Mesenteric fat pad (tissue), 1 donor: ENCODE data around the gene LECT2. TPM values are rescaled to one million over a fixed set of nuclear protein-coding genes. Genes with fewer than 3 reads are reported as not detected.

Source experiments
- DNase-seq: peaks from one replicate; pipeline ENCODE4 v3.0.0-alpha.2; 2020; ENCODE audit warnings: low spot score
- total RNA-seq: library from RNA; stranded (reverse); fragmentation: NEBNext Ultra II Directional; extraction: Animal tissue kit (Norgen Biotek cat#: 25700); gene quantifications from one replicate; pipeline ENCODE4 v1.2.1, GENCODE V29; 2021
- donor health status: DM: yes; HTN: yes; CAD: no.

LECT2 gene
- total RNA-seq, 1 donor from 2014 or later = not detected

- no peak for DNase-seq
Measured at GRCh38 chr5:135937245-135937911, 17.4 kb downstream of the LECT2 start.

GRCh38 chr5:135934939-135935338 is 19.8 kb downstream of the LECT2 start:
- DNase-seq = no peak

GRCh38 chr5:135930949-135931295 is 23.9 kb downstream of the LECT2 start:
- no peak for DNase-seq

GRCh38 chr5:135930029-135930948 is 24.5 kb downstream of the LECT2 start:
- DNase-seq = no peak

- no peak for DNase-seq
Measured at GRCh38 chr5:135921388-135921787, 33.4 kb downstream of the LECT2 start.

GRCh38 chr5:135920199-135920598 is 34.6 kb downstream of the LECT2 start:
- no peak for DNase-seq

- no peak for DNase-seq
Measured at GRCh38 chr5:135916638-135917263, 38.0 kb downstream of the LECT2 start.

GRCh38 chr5:135915466-135916001 is 39.2 kb downstream of the LECT2 start:
- DNase-seq = no peak

- DNase-seq = no peak
Measured at GRCh38 chr5:135913713-135914626, 40.8 kb downstream of the LECT2 start.

GRCh38 chr5:135905144-135905543 is 49.6 kb downstream of the LECT2 start:
- no peak for DNase-seq

GRCh38 chr5:135901633-135902032 is 53.1 kb downstream of the LECT2 start:
- DNase-seq = no peak

- no peak for DNase-seq
Measured at GRCh38 chr5:135900276-135900675, 54.5 kb downstream of the LECT2 start.

GRCh38 chr5:135898651-135899050 is 56.1 kb downstream of the LECT2 start:
- no peak for DNase-seq

Other genes with a start within 250 kb of the LECT2 start
- not detected for gene SLC25A48, start 120.3 kb downstream of the LECT2 start, total RNA-seq
- gene IL9, start 59.1 kb downstream of the LECT2 start, total RNA-seq = not detected
- 254 TPM for gene TGFBI, start 74.0 kb upstream of the LECT2 start, total RNA-seq
- 61.6 TPM for gene SMAD5, start 177.9 kb upstream of the LECT2 start, total RNA-seq
- gene SMIM32, start 238.2 kb upstream of the LECT2 start, total RNA-seq = not detected